ENCODE data around the gene KCNA4. TPM values are rescaled to one million over a fixed set of nuclear protein-coding genes. Genes with fewer than 3 reads are reported as not detected.

The KCNA4 gene
- 6.5 TPM for total RNA-seq

DNA sequence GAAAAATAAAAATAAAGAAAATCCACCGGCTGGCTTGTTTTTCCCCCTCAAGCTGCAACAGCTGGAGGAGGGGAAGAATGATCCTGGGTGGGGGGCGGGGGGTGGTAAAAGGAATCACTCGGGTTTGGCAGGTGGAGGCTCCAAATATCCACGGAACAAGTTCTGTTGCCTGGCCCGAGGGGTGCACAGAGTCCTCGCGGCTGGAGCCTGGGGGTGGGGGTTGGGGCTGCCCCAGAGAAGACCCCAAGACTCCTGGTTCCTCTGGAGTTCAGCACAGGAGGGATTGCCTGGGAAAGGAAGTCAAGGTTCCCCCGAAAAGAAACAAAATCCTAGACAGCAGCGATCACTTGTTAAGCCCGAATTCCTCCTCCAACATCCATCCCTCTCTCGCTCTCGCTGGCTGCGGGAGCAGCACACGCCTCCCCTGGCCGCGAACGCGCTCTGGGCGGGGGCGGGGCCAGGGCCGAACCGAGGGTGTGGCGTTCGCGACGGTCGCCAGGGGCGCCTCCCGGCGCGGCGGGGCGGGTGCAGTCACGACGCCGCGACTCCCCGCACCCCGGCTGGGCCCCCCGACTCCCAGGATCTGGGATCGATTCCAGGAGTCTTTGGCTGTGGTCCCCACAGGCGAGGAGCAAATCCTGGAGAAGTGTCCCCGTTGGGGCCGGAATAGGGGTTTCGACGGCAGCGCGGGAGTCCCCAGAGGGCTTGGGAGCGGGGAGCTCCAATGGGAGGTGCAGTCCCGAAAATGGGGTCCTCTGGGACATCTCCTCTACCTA, at the start of gene KCNA4:
TSS of gene KCNA4 (minus strand) at position 443 of the 776 bp plus-strand sequence. CDS start 4,352 bp downstream, outside the sequence.

Other genes with a start within 250 kb of the KCNA4 start
- not detected for gene FSHB, start 214.0 kb upstream of the KCNA4 start, total RNA-seq

Data from camera-type eye (tissue), 1 donor.